Measurements from ENCODE around the gene NAA10. TPM values are rescaled to one million over a fixed set of nuclear protein-coding genes. Genes with fewer than 3 reads are reported as not detected.
A peak's percentile ranks its signal among the peaks of the same experiment; 100 is the strongest.

The NAA10 gene
- total RNA-seq (10 to 100 TPM; 33.1 to 92.0 TPM), polyA plus RNA-seq (100 to 1,000 TPM; 117 to 146 TPM)
- long read RNA-seq, donor 1, transcript NAA10-208 (8 exons, 1,772 nt) = major isoform, 20 of 26 reads
- long read RNA-seq, donor 1, partial matches to known transcripts = 0 of 26 reads
- long read RNA-seq, donor 1, other reads (novel, unspliced or antisense) = 0 of 26 reads
- long read RNA-seq, donor 2, transcript NAA10-208 (8 exons, 1,772 nt) = major isoform, 15 of 20 reads
- long read RNA-seq, donor 2, partial matches to known transcripts = 0 of 20 reads
- long read RNA-seq, donor 2, other reads (novel, unspliced or antisense) = 0 of 20 reads
- long read RNA-seq, donor 3, transcript NAA10-208 (8 exons, 1,772 nt) = major isoform, 8 of 17 reads
- long read RNA-seq, donor 3, transcript NAA10-214 (2 exons, 1,075 nt) = minor isoform, 5 of 17 reads
- long read RNA-seq, donor 3, partial matches to known transcripts = 0 of 17 reads
- long read RNA-seq, donor 3, other reads (novel, unspliced or antisense) = 0 of 17 reads
- long read RNA-seq, donor 4, transcript NAA10-208 (8 exons, 1,772 nt) = major isoform, 17 of 23 reads
- long read RNA-seq, donor 4, partial matches to known transcripts = 0 of 23 reads
- long read RNA-seq, donor 4, other reads (novel, unspliced or antisense) = 0 of 23 reads
- long read RNA-seq, donor 5, transcript NAA10-208 (8 exons, 1,772 nt) = major isoform, 24 of 33 reads
- long read RNA-seq, donor 5, partial matches to known transcripts = 0 of 33 reads
- long read RNA-seq, donor 5, other reads (novel, unspliced or antisense) = 0 of 33 reads

GRCh38 chrX:153934762-153935325 lies at the start of gene NAA10:
TSS of gene NAA10 (minus strand) at chrX:153935037. CDS start at chrX:153934904, 133 bp downstream.
- peak; percentile 92 for ATAC-seq (ENCODE audit: insufficient read depth, low FRiP score)
- H3K27me3 ChIP-seq (ENCODE audit: control insufficient read depth in 3 of 3, insufficient read depth in 3 of 3, low read length in 2 of 3) = no peaks in the 10 kb centered on the region
- H3K9me3 ChIP-seq (ENCODE audit: control insufficient read depth in 4 of 4, insufficient read depth in 3 of 4, low read length in 3 of 4) = peaks cover 0 to 3% (median 0%) of the 10 kb centered on the region in 4 donors
- peak within 1 kb of the TSS; percentile 42 to 66 for H3K27ac ChIP-seq (ENCODE audit: low read depth in 1 of 2, low read length in 1 of 2)
- H3K4me1 ChIP-seq (ENCODE audit: control insufficient read depth in 5 of 5, insufficient read depth in 5 of 5, low read length in 5 of 5) = peaks cover 0 to 8% (median 0%) of the 10 kb centered on the region in 5 donors
- H3K4me3 ChIP-seq = peak within 1 kb of the TSS; percentile 72
- no peak within 1 kb of the TSS for H3K9ac ChIP-seq (ENCODE audit: insufficient read depth in 1 of 2, low read length in 2 of 2)
- DNase-seq = peak; percentile 68 to 84 (median 79)
- no peak for TF ChIP-seq CTCF (IDR thresholded peaks at IDR 0.05; ENCODE audit: control extremely low read depth, extremely low read depth)
- 1 to 10% methylated on average over 15 to 86 of the region's 87 CpGs for WGBS, 2 donors
- peaks cover 0 to 11% (median 4%) of the 10 kb centered on the region in 4 donors for H3K36me3 ChIP-seq (ENCODE audit: control insufficient read depth in 4 of 4, insufficient read depth in 4 of 4, low read length in 4 of 4)

GRCh38 chrX:153983321-153983801 lies 48.5 kb upstream of the NAA10 start:
- no peak for DNase-seq
- no peaks in the 10 kb centered on the region for H3K36me3 ChIP-seq (ENCODE audit: control insufficient read depth in 4 of 4, insufficient read depth in 4 of 4, low read length in 4 of 4)
- peaks cover 0 to 2% (median 1%) of the 10 kb centered on the region in 4 donors for H3K9me3 ChIP-seq (ENCODE audit: control insufficient read depth in 4 of 4, insufficient read depth in 3 of 4, low read length in 3 of 4)
- no peak overlapping the region for H3K9ac ChIP-seq (ENCODE audit: insufficient read depth in 1 of 2, low read length in 2 of 2)
- peaks cover 0 to 7% (median 0%) of the 10 kb centered on the region in 3 donors for H3K27me3 ChIP-seq (ENCODE audit: control insufficient read depth in 3 of 3, insufficient read depth in 3 of 3, low read length in 2 of 3)
- WGBS, 2 donors = 49 to 77% methylated on average over 12 of the region's 12 CpGs
- H3K4me1 ChIP-seq (ENCODE audit: control insufficient read depth in 5 of 5, insufficient read depth in 5 of 5, low read length in 5 of 5) = no peaks in the 10 kb centered on the region
- no peak for ATAC-seq (ENCODE audit: insufficient read depth, low FRiP score)
- H3K27ac ChIP-seq (ENCODE audit: low read depth in 1 of 2, low read length in 1 of 2) = no peak overlapping the region
- TF ChIP-seq CTCF (IDR thresholded peaks at IDR 0.05; ENCODE audit: control extremely low read depth, extremely low read depth) = no peak
- H3K4me3 ChIP-seq = no peak overlapping the region

- WGBS, 2 donors = 48 to 81% methylated on average over 39 to 52 of the region's 52 CpGs
- no peak overlapping the region for H3K27ac ChIP-seq (ENCODE audit: low read depth in 1 of 2, low read length in 1 of 2)
- DNase-seq = no peak
Measured at GRCh38 chrX:153981771-153982533, 47.1 kb upstream of the NAA10 start.

More at GRCh38 chrX:153981771-153982533, 47.1 kb upstream of the NAA10 start:
- Histone ChIP-seq H3K9me3 (ENCODE audit: control insufficient read depth in 4 of 4, insufficient read depth in 3 of 4, low read length in 3 of 4) (peaks cover 0 to 2% (median 1%) of the 10 kb centered on the region in 4 donors), H3K36me3 (ENCODE audit: control insufficient read depth in 4 of 4, insufficient read depth in 4 of 4, low read length in 4 of 4) (no peaks in the 10 kb centered on the region), H3K4me3 (no peak overlapping the region), H3K4me1 (ENCODE audit: control insufficient read depth in 5 of 5, insufficient read depth in 5 of 5, low read length in 5 of 5) (no peaks in the 10 kb centered on the region), H3K27me3 (ENCODE audit: control insufficient read depth in 3 of 3, insufficient read depth in 3 of 3, low read length in 2 of 3) (peaks cover 0 to 7% (median 0%) of the 10 kb centered on the region in 3 donors), H3K9ac (ENCODE audit: insufficient read depth in 1 of 2, low read length in 2 of 2) (no peak overlapping the region)
- TF ChIP-seq CTCF (IDR thresholded peaks at IDR 0.05; ENCODE audit: control extremely low read depth, extremely low read depth) = no peak
- ATAC-seq (ENCODE audit: insufficient read depth, low FRiP score) = peak; percentile 24

All from lung (tissue), 16 donors.